HG03558 (cell line): ENCODE measurements around the gene MRC2.

Experiments
- ATAC-seq: cut with Tn5 transposase; IDR thresholded peaks from one replicate; pipeline ENCODE4 v1.9.1; 2021; ENCODE audit warnings: moderate number of reproducible peaks; ENCODE audit not compliant: unreplicated experiment; ENCODE audit errors: extremely low read depth

The MRC2 gene

GRCh38 chr17:62739645-62740388, 112.3 kb downstream of the MRC2 start:
- no peak for ATAC-seq

- no peak for ATAC-seq
Measured at GRCh38 chr17:62741290-62741689, 113.8 kb downstream of the MRC2 start.
